HG02759 (cell line): ENCODE results near the gene UTP4.
"Not testable (repeated sequence)": the region's sequence is repeated elsewhere in the genome, so short reads cannot be mapped to it uniquely, and the experiment has no call there.

Experiments
- ATAC-seq: cut with Tn5 transposase; IDR thresholded peaks from one replicate; pipeline ENCODE4 v1.9.1; 2021; ENCODE audit warnings: mild to moderate bottlenecking, moderate library complexity; ENCODE audit not compliant: unreplicated experiment

The UTP4 gene

GRCh38 chr16:69127966-69128510 is 4.4 kb upstream of the UTP4 start:
- ATAC-seq, result no peak

GRCh38 chr16:69130461-69130860 is 2.0 kb upstream of the UTP4 start:
- ATAC-seq, result no peak

- ATAC-seq, result no peak
These were observed 1.1 kb upstream of the UTP4 start for GRCh38 chr16:69131167-69131838.

GRCh38 chr16:69131839-69132423 is 518 bp upstream of the UTP4 start:
- peak; percentile 54 for ATAC-seq

GRCh38 chr16:69133373-69133954 is 1.0 kb downstream of the UTP4 start:
- ATAC-seq, result no peak

GRCh38 chr16:69138608-69139007 is 6.2 kb downstream of the UTP4 start:
- ATAC-seq, result no peak

GRCh38 chr16:69139464-69139863 is 7.0 kb downstream of the UTP4 start:
- ATAC-seq, result not testable (repeated sequence)

GRCh38 chr16:69141014-69141413 is 8.6 kb downstream of the UTP4 start:
- ATAC-seq, result no peak

- ATAC-seq, result no peak
These were observed 9.5 kb downstream of the UTP4 start for GRCh38 chr16:69141936-69142335.

GRCh38 chr16:69143116-69143515 is 10.7 kb downstream of the UTP4 start:
- no peak for ATAC-seq

GRCh38 chr16:69145658-69146057 is 13.2 kb downstream of the UTP4 start:
- ATAC-seq, result no peak

GRCh38 chr16:69149621-69150020 is 17.2 kb downstream of the UTP4 start:
- ATAC-seq, result not testable (repeated sequence)

- ATAC-seq, result no peak
These were observed 17.9 kb downstream of the UTP4 start for GRCh38 chr16:69150146-69150865.

GRCh38 chr16:69157196-69157595 is 24.7 kb downstream of the UTP4 start:
- ATAC-seq, result no peak

- no peak for ATAC-seq
These were observed 27.7 kb downstream of the UTP4 start for GRCh38 chr16:69160192-69160591.

- ATAC-seq, result no peak
These were observed 33.1 kb downstream of the UTP4 start for GRCh38 chr16:69165584-69165983.

- ATAC-seq, result no peak
These were observed 33.9 kb downstream of the UTP4 start for GRCh38 chr16:69166221-69166833.

- ATAC-seq, result no peak
These were observed 34.8 kb downstream of the UTP4 start for GRCh38 chr16:69166946-69167930.

GRCh38 chr16:69169051-69169450 is 36.6 kb downstream of the UTP4 start:
- ATAC-seq, result no peak
